Effector memory CD8-positive, alpha-beta T cell (primary cell): ENCODE data around the gene DUSP12.
"Not testable (repeated sequence)": the region's sequence is repeated elsewhere in the genome, so short reads cannot be mapped to it uniquely, and the experiment has no call there.

Source experiments
- ATAC-seq: fragments of 150-1000 bp; cut with Tn5 transposase; replicated peaks from 2 replicates; pipeline ENCODE4 v1.10.0; 2021; ENCODE audit warnings: mild to moderate bottlenecking, moderate library complexity
- DNase-seq, 3 experiments: peaks; one replicate each; pipeline ENCODE4 v3.0.0; 2021
- H3K27ac Mint-ChIP-seq, 2 donors: one replicate each; pipeline ENCODE4 v1.8.0; 2022; ENCODE audit warnings: mild to moderate bottlenecking in 2 of 2, mixed read lengths in 2 of 2, moderate library complexity in 2 of 2
- H3K27me3 Mint-ChIP-seq, 2 donors: one replicate each; pipeline ENCODE4 v1.8.0; 2022; ENCODE audit warnings: mixed read lengths in 2 of 2
- H3K36me3 Mint-ChIP-seq: one replicate; pipeline ENCODE4 v1.8.0; 2022; ENCODE audit warnings: mild to moderate bottlenecking, moderate library complexity, mixed read lengths; ENCODE audit not compliant: insufficient read depth
- H3K4me1 Mint-ChIP-seq, 2 donors: one replicate each; pipeline ENCODE4 v1.8.0; 2022; ENCODE audit warnings: low read depth in 2 of 2, mixed read lengths in 2 of 2
- H3K4me3 Mint-ChIP-seq, 2 donors: one replicate each; pipeline ENCODE4 v1.8.0; 2022; ENCODE audit warnings: mild to moderate bottlenecking in 2 of 2, mixed read lengths in 2 of 2, moderate library complexity in 2 of 2
- H3K9me3 Mint-ChIP-seq, 2 donors: one replicate each; pipeline ENCODE4 v1.8.0; 2022; ENCODE audit warnings: mixed read lengths in 2 of 2

Gene DUSP12

DNA sequence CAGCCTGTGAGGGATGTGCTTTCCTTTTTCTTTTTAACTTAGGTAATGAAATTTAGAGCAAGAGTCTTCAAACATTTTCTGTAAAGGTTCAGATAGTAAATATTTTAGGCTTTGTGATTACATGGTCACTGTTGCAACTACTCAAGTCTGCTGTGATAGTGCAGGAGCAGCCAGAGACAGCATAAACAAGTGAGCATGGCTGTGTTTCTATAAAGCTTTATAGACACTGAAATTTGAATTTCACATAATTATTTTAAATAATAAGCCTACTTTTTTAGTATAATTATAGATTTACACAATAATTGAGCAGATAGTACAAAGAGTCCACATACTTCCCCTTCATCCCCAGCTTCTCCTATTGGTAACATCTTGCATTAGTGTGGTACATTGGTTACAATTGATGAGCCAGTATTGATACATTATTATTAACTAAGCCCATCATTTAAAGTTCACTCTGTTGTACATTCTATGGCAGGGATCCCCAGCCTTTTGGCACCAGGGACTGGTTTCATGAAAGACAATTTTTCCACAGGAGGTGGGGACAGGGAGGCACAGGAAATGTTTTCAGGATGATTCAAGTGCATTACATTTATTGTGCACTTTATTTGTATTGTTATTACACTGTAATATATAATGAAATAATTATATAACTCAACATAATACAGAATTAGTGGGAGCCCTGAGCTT is 19.5 kb downstream of the DUSP12 start:
- DNase-seq (no peak), ATAC-seq (no peak)
- no peaks in the 10 kb centered on the region for H3K27me3 Mint-ChIP-seq
- H3K4me3 Mint-ChIP-seq = no peak overlapping the region
- H3K4me1 Mint-ChIP-seq = peaks cover 17 to 23% of the 10 kb centered on the region in 2 donors
- no peak overlapping the region for H3K27ac Mint-ChIP-seq
- peaks cover 17% of the 10 kb centered on the region for H3K36me3 Mint-ChIP-seq
- H3K9me3 Mint-ChIP-seq = no peaks in the 10 kb centered on the region

DNA sequence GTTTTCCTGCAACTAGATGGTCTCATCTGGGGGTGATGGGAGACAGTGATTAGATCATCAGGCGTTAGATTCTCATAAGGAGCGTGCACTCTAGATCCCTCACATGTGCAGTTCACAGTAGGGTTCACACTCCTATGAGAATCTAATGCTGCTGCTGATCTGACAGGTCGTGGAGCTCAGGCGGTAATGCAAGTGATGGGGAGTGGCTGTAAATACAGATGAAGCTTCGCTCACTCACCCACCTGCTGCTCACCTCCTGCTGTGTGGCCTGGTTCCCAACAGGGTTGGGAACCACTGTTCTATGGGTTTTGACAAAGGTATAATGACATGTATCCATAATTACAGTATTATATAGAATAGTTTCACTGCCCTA is 20.1 kb downstream of the DUSP12 start:
- Mint-ChIP-seq H3K36me3 (peaks cover 17% of the 10 kb centered on the region), H3K4me1 (peaks cover 17 to 23% of the 10 kb centered on the region in 2 donors)
- ATAC-seq, H3K9me3 Mint-ChIP-seq, DNase-seq, H3K4me3 Mint-ChIP-seq, H3K27ac Mint-ChIP-seq, H3K27me3 Mint-ChIP-seq: not testable (repeated sequence)

DNA sequence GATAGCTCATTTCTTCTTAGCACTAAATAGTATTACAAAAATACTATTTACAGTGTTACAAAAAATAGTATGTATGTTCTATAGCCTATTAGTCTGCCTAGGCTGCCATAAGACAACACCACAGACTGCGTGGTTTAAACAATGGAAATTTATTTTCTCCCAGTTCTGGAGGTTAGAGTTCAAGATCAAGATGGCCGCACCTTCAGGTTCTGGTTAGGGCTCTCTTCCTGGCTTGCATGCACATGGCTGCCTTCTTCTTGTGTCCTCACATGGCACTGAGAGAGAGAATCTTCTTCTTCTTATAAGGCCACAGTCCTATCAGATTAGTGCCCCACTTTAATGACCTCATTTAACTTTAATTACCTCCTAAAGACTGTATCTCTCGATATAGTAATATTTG is 20.7 kb downstream of the DUSP12 start:
- no peaks in the 10 kb centered on the region for H3K27me3 Mint-ChIP-seq
- H3K4me1 Mint-ChIP-seq = peaks cover 17 to 23% of the 10 kb centered on the region in 2 donors
- ATAC-seq (no peak), DNase-seq (no peak)
- H3K27ac Mint-ChIP-seq = no peak overlapping the region
- H3K9me3 Mint-ChIP-seq = no peaks in the 10 kb centered on the region
- no peak overlapping the region for H3K4me3 Mint-ChIP-seq
- peaks cover 13% of the 10 kb centered on the region for H3K36me3 Mint-ChIP-seq

DNA sequence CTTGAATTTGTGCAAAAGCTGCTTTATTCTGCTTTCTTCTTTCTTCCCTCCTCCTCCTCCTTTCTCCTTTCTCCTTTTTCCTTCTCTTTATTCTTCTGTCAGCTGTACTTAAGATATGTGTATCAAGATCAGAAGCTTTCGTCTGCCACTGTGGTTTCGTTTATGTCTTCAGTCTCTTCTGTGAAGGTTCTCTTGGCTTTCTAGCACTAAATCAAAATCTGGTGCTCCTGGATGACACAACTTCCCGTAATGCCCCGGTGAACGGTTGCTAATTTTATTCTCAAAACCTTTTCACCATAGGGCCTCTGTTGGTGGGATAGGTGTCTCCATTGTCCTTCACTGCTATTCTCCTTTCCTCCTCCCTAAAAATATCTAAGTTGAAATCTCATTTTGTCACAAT is 21.6 kb downstream of the DUSP12 start:
- DNase-seq (no peak), ATAC-seq (no peak)
- Mint-ChIP-seq H3K27ac (no peak overlapping the region), H3K36me3 (peaks cover 11% of the 10 kb centered on the region), H3K27me3 (no peaks in the 10 kb centered on the region), H3K9me3 (no peaks in the 10 kb centered on the region), H3K4me1 (peaks cover 17 to 23% of the 10 kb centered on the region in 2 donors), H3K4me3 (no peak overlapping the region)

DNA sequence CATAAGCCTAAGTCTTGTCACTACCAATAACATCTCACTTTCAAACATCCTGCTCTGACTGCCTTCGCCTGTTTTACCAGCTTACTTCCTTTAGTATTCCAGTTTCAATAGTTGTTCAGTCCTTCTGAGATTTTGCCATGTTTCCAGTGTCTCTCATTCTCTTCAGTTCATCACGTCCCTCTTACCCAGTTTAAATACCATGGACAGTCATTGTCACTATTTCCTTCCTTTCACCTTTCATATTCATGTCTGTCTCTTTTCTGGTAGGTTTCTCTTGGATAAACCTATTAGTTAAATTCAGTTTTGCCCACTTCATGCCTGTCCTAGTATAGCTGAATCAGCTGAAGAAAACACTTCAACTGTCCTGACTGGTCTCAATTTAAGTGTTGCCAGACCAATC is 22.4 kb downstream of the DUSP12 start:
- Mint-ChIP-seq H3K4me3 (no peak overlapping the region), H3K27ac (no peak overlapping the region), H3K9me3 (no peaks in the 10 kb centered on the region), H3K4me1 (peaks cover 9 to 15% of the 10 kb centered on the region in 2 donors), H3K27me3 (no peaks in the 10 kb centered on the region), H3K36me3 (peaks cover 5% of the 10 kb centered on the region)
- DNase-seq (no peak), ATAC-seq (no peak)

DNA sequence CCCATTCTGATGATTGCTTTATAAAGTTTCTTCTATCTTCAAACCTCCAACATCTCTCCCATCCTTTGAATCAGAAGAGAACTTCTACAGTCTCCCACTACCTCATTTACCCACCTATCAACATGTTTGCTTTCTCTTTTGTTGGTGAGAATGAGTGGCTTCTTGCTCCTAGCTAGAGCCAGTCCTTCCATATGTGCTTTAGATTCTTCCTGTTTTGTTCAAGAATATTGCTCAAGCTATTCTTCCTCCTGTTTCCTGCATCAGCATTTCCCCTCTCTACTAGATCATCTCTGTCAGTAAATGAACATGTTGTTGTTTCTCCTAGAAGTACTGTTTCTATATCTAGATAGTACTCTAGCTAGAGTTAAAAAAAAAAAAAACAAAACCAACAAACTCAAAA is 22.8 kb downstream of the DUSP12 start:
- peaks cover 7 to 13% of the 10 kb centered on the region in 2 donors for H3K4me1 Mint-ChIP-seq
- H3K27me3 Mint-ChIP-seq = no peaks in the 10 kb centered on the region
- ATAC-seq = no peak
- no peak overlapping the region for H3K27ac Mint-ChIP-seq
- no peak overlapping the region for H3K4me3 Mint-ChIP-seq
- H3K9me3 Mint-ChIP-seq = no peaks in the 10 kb centered on the region
- peaks cover 5% of the 10 kb centered on the region for H3K36me3 Mint-ChIP-seq
- DNase-seq = no peak

DNA sequence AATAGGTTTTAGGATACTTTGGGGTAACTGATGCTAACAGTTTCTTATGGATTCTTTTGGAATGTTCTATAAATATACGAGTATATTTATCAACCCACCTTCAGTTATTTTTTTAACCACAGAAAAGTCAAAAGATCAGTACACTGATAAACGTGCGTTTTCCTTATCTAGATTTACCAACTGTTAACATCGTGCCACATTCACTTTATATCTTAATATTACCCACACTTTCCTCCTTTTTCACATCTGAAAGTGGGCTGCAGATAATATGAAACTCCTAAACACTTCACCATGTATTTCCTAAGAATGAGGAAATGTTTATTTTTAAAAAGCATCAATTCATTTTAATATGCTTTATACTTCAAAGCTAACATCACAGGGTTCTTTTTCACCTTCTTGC is 24.2 kb downstream of the DUSP12 start:
- Mint-ChIP-seq H3K9me3 (no peaks in the 10 kb centered on the region), H3K36me3 (no peaks in the 10 kb centered on the region), H3K27me3 (no peaks in the 10 kb centered on the region), H3K27ac (no peak overlapping the region), H3K4me1 (peaks cover 2 to 15% of the 10 kb centered on the region in 2 donors), H3K4me3 (no peak overlapping the region)
- no peak for DNase-seq
- ATAC-seq = no peak

DNA sequence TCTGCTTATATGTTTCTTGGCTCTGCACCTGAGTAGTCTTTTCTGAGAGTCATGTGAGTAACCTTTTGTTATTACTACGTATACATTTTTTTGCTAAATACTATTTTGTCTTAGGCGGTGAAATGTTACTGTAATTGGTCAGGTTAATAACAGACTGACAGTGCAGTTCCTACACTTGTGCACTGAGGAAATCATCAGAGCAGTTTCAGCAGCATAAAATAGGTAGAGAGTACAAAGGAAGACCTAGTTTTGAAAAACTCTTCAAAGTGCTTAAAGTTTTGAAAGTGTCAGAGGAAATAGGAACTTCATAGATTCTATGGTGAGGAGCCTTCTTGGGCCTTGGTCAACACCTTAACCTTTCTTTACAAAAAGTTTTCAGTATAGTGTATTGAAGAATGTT is 27.7 kb downstream of the DUSP12 start:
- H3K4me3 Mint-ChIP-seq = no peak overlapping the region
- no peak for ATAC-seq
- peaks cover 0 to 16% of the 10 kb centered on the region in 2 donors for H3K4me1 Mint-ChIP-seq

DNA sequence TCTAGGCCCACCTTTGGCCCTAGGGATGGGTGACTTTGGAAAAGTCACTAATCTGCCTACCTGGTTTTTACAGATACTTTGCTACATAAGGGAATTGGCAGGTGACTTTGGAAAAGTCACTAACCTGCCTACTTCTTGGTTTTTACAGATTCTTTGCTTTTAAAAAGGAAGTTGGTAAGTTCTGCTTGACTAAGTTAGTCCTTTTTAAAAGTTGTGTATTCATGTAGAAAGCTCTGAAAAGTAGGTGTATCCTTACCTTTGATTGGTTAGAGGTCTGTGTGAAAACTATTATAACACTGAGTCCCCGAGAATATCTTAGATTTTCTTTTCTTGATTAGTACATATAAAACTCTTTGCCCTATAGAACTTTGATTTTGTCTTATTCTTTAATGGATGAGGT is 28.9 kb downstream of the DUSP12 start:
- Mint-ChIP-seq H3K9me3 (no peaks in the 10 kb centered on the region), H3K36me3 (peaks cover 30% of the 10 kb centered on the region), H3K27me3 (no peaks in the 10 kb centered on the region), H3K4me1 (peaks cover 0 to 14% of the 10 kb centered on the region in 2 donors), H3K4me3 (no peak overlapping the region), H3K27ac (no peak overlapping the region)
- DNase-seq (no peak), ATAC-seq (no peak)

More for the DNA sequence above, 27.7 kb downstream of the DUSP12 start:
- no peak for DNase-seq
- no peaks in the 10 kb centered on the region for H3K9me3 Mint-ChIP-seq
- peaks cover 18% of the 10 kb centered on the region for H3K36me3 Mint-ChIP-seq
- no peaks in the 10 kb centered on the region for H3K27me3 Mint-ChIP-seq
- no peak overlapping the region for H3K27ac Mint-ChIP-seq

DNA sequence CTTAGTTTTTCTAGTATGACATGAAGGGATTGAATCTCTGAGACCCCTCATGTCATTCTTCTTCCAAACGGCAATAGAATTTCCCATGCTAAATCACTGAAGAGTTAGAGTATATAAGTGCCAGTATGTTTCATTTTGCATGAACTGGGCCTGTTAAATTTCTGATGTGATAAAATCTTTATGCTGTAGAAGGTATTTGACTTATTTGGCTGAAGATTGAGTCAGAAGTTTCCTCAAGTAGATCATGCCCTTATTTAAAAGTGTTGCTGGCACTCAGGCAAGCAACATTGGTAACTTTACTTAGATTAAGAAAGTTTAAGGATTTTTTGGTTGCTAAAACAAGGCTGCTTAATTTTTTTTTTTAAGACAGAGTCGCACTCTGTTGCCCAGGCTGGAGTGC is 29.8 kb downstream of the DUSP12 start:
- ATAC-seq = no peak
- Mint-ChIP-seq H3K27me3 (no peaks in the 10 kb centered on the region), H3K4me3 (no peak overlapping the region), H3K9me3 (no peaks in the 10 kb centered on the region), H3K36me3 (peaks cover 38% of the 10 kb centered on the region), H3K27ac (peak overlapping the region; percentile 10 to 71), H3K4me1 (peaks cover 0 to 8% of the 10 kb centered on the region in 2 donors)
- no peak for DNase-seq

DNA sequence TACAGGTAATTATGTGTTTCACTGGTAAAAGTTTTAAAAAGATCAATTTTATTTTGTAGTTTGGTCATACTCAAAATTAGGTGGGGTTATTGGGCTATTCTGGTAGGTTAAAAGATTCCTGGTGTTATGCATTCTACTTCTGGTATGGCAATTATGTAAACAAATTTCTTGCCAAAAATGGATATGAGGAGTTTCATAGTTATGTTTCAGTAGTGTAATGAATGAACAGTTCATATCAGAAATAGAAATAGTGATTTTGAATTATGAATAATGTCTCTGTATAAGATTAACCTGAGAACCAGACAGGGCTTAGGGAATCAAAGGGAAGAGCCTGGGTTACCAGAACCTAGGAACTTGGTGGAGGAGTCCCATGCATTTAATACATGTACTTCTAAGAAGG is 32.4 kb downstream of the DUSP12 start:
- H3K4me1 Mint-ChIP-seq = peaks cover 0 to 12% of the 10 kb centered on the region in 2 donors
- no peaks in the 10 kb centered on the region for H3K9me3 Mint-ChIP-seq
- ATAC-seq (no peak), DNase-seq (no peak)
- H3K36me3 Mint-ChIP-seq = peaks cover 49% of the 10 kb centered on the region
- no peaks in the 10 kb centered on the region for H3K27me3 Mint-ChIP-seq
- H3K27ac Mint-ChIP-seq = no peak overlapping the region
- no peak overlapping the region for H3K4me3 Mint-ChIP-seq

DNA sequence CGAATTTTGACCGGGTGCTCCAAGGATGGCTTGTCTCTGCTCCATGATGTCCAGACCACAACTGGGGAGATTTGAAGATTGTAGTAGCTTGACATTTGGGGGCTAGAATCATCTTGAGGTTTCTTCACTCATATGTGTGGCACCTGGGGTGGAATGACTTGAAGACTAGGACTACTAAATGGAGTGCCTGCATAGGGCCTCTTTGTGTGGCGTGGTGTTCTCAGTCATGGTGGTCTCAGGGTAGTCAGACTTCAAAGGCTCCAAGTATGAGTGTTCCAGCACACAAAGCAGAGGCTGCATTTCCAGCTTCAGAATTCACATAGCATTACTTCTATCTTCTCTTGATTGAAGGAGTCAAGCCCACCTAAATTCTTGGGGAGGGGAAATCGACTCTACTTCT is 33.3 kb downstream of the DUSP12 start:
- Mint-ChIP-seq H3K27ac (no peak overlapping the region), H3K9me3 (no peaks in the 10 kb centered on the region), H3K4me1 (peaks cover 0 to 12% of the 10 kb centered on the region in 2 donors), H3K27me3 (no peaks in the 10 kb centered on the region), H3K4me3 (no peak overlapping the region), H3K36me3 (peaks cover 55% of the 10 kb centered on the region)
- DNase-seq = no peak
- ATAC-seq = no peak

DNA sequence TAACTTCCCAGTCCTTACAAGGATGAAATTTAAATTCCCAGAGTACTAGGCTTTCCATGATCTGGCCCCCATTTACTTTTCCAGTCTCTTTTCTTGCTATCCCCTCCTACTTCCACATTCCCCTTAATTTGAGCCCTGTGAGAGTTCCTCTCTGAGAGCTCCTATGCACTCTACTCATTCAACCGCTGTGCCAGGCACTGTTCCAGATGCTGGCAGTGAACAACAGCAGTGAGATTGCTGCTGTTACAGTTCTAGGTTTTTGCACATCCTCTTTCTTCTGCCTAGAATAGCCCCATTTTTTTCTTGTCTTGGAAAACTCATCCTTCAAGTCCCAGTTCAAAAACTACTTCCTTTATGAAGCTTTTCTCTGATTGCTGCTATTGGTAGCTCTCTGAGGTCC is 35.4 kb downstream of the DUSP12 start:
- H3K27ac Mint-ChIP-seq = no peak overlapping the region

DNA sequence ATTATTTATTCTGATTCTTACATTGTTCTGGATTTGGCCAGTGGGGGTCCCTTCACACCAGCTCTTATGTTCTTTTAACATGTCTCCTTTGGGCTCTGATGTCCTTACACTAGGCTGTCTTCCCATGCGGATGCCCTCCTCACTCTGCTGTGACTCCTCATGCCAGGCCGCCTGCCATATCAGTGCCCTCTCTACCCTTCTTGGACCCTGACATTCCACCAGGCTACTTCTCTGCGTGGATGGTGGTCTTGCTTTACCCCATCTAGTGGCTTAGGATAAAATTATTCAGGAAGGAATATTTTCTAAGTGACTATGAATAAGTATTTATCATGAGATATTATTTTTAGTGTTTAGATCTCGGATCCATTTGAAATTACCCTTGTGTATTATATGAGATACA is 37.8 kb downstream of the DUSP12 start:
- Mint-ChIP-seq H3K27ac (no peak overlapping the region), H3K27me3 (no peaks in the 10 kb centered on the region), H3K4me1 (peaks cover 0 to 5% of the 10 kb centered on the region in 2 donors), H3K4me3 (no peak overlapping the region), H3K9me3 (no peaks in the 10 kb centered on the region), H3K36me3 (peaks cover 60% of the 10 kb centered on the region)
- no peak for ATAC-seq
- no peak for DNase-seq

More for the DNA sequence above, 35.4 kb downstream of the DUSP12 start:
- peaks cover 57% of the 10 kb centered on the region for H3K36me3 Mint-ChIP-seq
- DNase-seq (no peak), ATAC-seq (no peak)
- H3K4me1 Mint-ChIP-seq = peaks cover 0 to 8% of the 10 kb centered on the region in 2 donors
- H3K9me3 Mint-ChIP-seq = no peaks in the 10 kb centered on the region
- no peak overlapping the region for H3K4me3 Mint-ChIP-seq
- no peaks in the 10 kb centered on the region for H3K27me3 Mint-ChIP-seq
